NAMALWA (cell line): Measurements from ENCODE around the gene XPR1.
"Not testable (repeated sequence)": the region's sequence is repeated elsewhere in the genome, so short reads cannot be mapped to it uniquely, and the experiment has no call there.

Experiments used
- DNase-seq: peaks from one replicate; pipeline ENCODE4 v3.0.0-alpha.2; 2015; ENCODE audit warnings: low spot score

The XPR1 gene

GRCh38 chr1:180644526-180645192, 12.8 kb downstream of the XPR1 start:
- no peak for DNase-seq

- DNase-seq, result not testable (repeated sequence)
These were observed 13.4 kb downstream of the XPR1 start for GRCh38 chr1:180645261-180645660.

- no peak for DNase-seq
These were observed 14.3 kb downstream of the XPR1 start for GRCh38 chr1:180646093-180646492.

GRCh38 chr1:180646547-180646946, 14.7 kb downstream of the XPR1 start:
- no peak for DNase-seq

- DNase-seq, result no peak
These were observed 21.0 kb downstream of the XPR1 start for GRCh38 chr1:180652792-180653191.

GRCh38 chr1:180662709-180663108, 30.9 kb downstream of the XPR1 start:
- no peak for DNase-seq

- DNase-seq, result no peak
These were observed 38.9 kb downstream of the XPR1 start for GRCh38 chr1:180670681-180671080.

GRCh38 chr1:180672105-180672504, 40.3 kb downstream of the XPR1 start:
- DNase-seq, result no peak

- DNase-seq, result no peak
These were observed 40.7 kb downstream of the XPR1 start for GRCh38 chr1:180672505-180672904.

GRCh38 chr1:180674603-180675530, 43.0 kb downstream of the XPR1 start:
- DNase-seq, result no peak

GRCh38 chr1:180675586-180675985, 43.8 kb downstream of the XPR1 start:
- no peak for DNase-seq

- no peak for DNase-seq
These were observed 48.8 kb downstream of the XPR1 start for GRCh38 chr1:180680558-180681144.

GRCh38 chr1:180683117-180683516, 51.3 kb downstream of the XPR1 start:
- DNase-seq, result not testable (repeated sequence)

- no peak for DNase-seq
These were observed 59.6 kb downstream of the XPR1 start for GRCh38 chr1:180691322-180691913.

GRCh38 chr1:180693564-180694244, 61.9 kb downstream of the XPR1 start:
- no peak for DNase-seq

- no peak for DNase-seq
These were observed 63.5 kb downstream of the XPR1 start for GRCh38 chr1:180695282-180695681.

- no peak for DNase-seq
These were observed 64.5 kb downstream of the XPR1 start for GRCh38 chr1:180696361-180696760.

- DNase-seq, result no peak
These were observed 66.8 kb downstream of the XPR1 start for GRCh38 chr1:180698580-180698979.

- DNase-seq, result not testable (repeated sequence)
These were observed 70.6 kb downstream of the XPR1 start for GRCh38 chr1:180702376-180702775.

GRCh38 chr1:180710746-180711145, 78.9 kb downstream of the XPR1 start:
- DNase-seq, result not testable (repeated sequence)

- DNase-seq, result not testable (repeated sequence)
These were observed 79.4 kb downstream of the XPR1 start for GRCh38 chr1:180711260-180711659.

- no peak for DNase-seq
These were observed 88.9 kb downstream of the XPR1 start for GRCh38 chr1:180720753-180721152.
